Effector CD8-positive, alpha-beta T cell (primary cell): Measurements from ENCODE around the gene ACAA1.
"Not testable (repeated sequence)": the region's sequence is repeated elsewhere in the genome, so short reads cannot be mapped to it uniquely, and the experiment has no call there.

Source experiments
- DNase-seq: peaks from one replicate; lab custom pipeline; 2025; lab: John Stamatoyannopoulos, UW

The ACAA1 gene

GRCh38 chr3:38102444-38102814 is 34.5 kb downstream of the ACAA1 start:
- DNase-seq = no peak

GRCh38 chr3:38101811-38102443 is 35.0 kb downstream of the ACAA1 start:
- DNase-seq = no peak

- no peak for DNase-seq
Observed at GRCh38 chr3:38100498-38100897, 36.4 kb downstream of the ACAA1 start.

- DNase-seq = no peak
Observed at GRCh38 chr3:38099518-38099917, 37.4 kb downstream of the ACAA1 start.

GRCh38 chr3:38098376-38098723 is 38.6 kb downstream of the ACAA1 start:
- no peak for DNase-seq

- DNase-seq = no peak
Observed at GRCh38 chr3:38097446-38098375, 39.2 kb downstream of the ACAA1 start.

- DNase-seq = no peak
Observed at GRCh38 chr3:38095669-38096483, 41.1 kb downstream of the ACAA1 start.

GRCh38 chr3:38094999-38095398 is 41.9 kb downstream of the ACAA1 start:
- no peak for DNase-seq

GRCh38 chr3:38090453-38090852 is 46.5 kb downstream of the ACAA1 start:
- no peak for DNase-seq

- no peak for DNase-seq
Observed at GRCh38 chr3:38089163-38089562, 47.8 kb downstream of the ACAA1 start.

GRCh38 chr3:38088126-38089078 is 48.5 kb downstream of the ACAA1 start:
- no peak for DNase-seq

- not testable (repeated sequence) for DNase-seq
Observed at GRCh38 chr3:38087278-38087677, 49.6 kb downstream of the ACAA1 start.

GRCh38 chr3:38086496-38086895 is 50.4 kb downstream of the ACAA1 start:
- DNase-seq = no peak

- no peak for DNase-seq
Observed at GRCh38 chr3:38085943-38086324, 51.0 kb downstream of the ACAA1 start.

- no peak for DNase-seq
Observed at GRCh38 chr3:38085311-38085942, 51.5 kb downstream of the ACAA1 start.

- no peak for DNase-seq
Observed at GRCh38 chr3:38084334-38085310, 52.3 kb downstream of the ACAA1 start.

- DNase-seq = no peak
Observed at GRCh38 chr3:38083871-38084333, 53.0 kb downstream of the ACAA1 start.

GRCh38 chr3:38083254-38083653 is 53.7 kb downstream of the ACAA1 start:
- DNase-seq = not testable (repeated sequence)

GRCh38 chr3:38082296-38082695 is 54.6 kb downstream of the ACAA1 start:
- not testable (repeated sequence) for DNase-seq

GRCh38 chr3:38077073-38077472 is 59.9 kb downstream of the ACAA1 start:
- DNase-seq = not testable (repeated sequence)
